Breast epithelium (tissue), 4 donors: ENCODE results near the gene NECAP2. TPM values are rescaled to one million over a fixed set of nuclear protein-coding genes. Genes with fewer than 3 reads are reported as not detected.

Experiments
- DNase-seq, 2 donors: peaks; one replicate each; pipeline ENCODE4 v3.0.0-alpha.2; 2019; ENCODE audit warnings: low spot score in 2 of 2
- H3K27ac ChIP-seq, 2 donors: fragments of 200-600 bp; sonication (generic) in 1 of 2; one replicate each; pipeline ENCODE4 v1.5.1; 2016 to 2019; ENCODE audit warnings: mild to moderate bottlenecking in 1 of 2
- H3K27me3 ChIP-seq, 2 donors: fragments of 200-600 bp; sonication (generic) in 1 of 2; one replicate each; pipeline versions ENCODE4 v1.5.1 to v1.6.0; 2017 to 2019; ENCODE audit warnings: control low read depth in 1 of 2, mild to moderate bottlenecking in 1 of 2
- H3K36me3 ChIP-seq: fragments of 200-600 bp; one replicate; pipeline ENCODE4 v1.5.1; 2019
- H3K4me1 ChIP-seq, 2 donors: fragments of 200-600 bp; sonication (generic); one replicate each; pipeline ENCODE4 v1.5.1; 2016 to 2019; ENCODE audit warnings: control low read depth in 1 of 2
- H3K4me3 ChIP-seq, 3 donors: fragments of 200-600 bp; sonication (generic); 1 replicate in 2 of 3; 2 replicates in 1 of 3; pipeline ENCODE4 v1.5.1; 2016 to 2019; ENCODE audit warnings: mild to moderate bottlenecking in 3 of 3, moderate library complexity in 2 of 3
- H3K9me3 ChIP-seq, 2 donors: fragments of 200-600 bp; sonication (generic) in 1 of 2; one replicate each; pipeline ENCODE4 v1.5.1; 2016 to 2019; ENCODE audit warnings: control low read depth in 1 of 2
- CTCF ChIP-seq, 3 donors: fragments of 450-650 bp; IDR thresholded peaks; one replicate each; pipeline ENCODE4 v1.5.1; 2016 to 2017; ENCODE audit warnings: antibody characterized with exemption in 3 of 3, mild to moderate bottlenecking in 3 of 3, moderate library complexity in 3 of 3
- POLR2A ChIP-seq: fragments of 450-650 bp; IDR thresholded peaks from one replicate; pipeline ENCODE4 v1.6.1; 2016; ENCODE audit warnings: antibody characterized with exemption, mild to moderate bottlenecking, moderate library complexity
- POLR2AphosphoS5 ChIP-seq, 3 donors: sonication (generic); formaldehyde crosslinking; IDR thresholded peaks; one replicate each; pipeline ENCODE4 v1.6.1; 2017; ENCODE audit warnings: antibody characterized with exemption in 3 of 3
- intact Hi-C: fragments of 100-400 bp; cut with DNase I; formaldehyde crosslinking; loops from one replicate; pipeline ENCODE4 v1.15.1; 2023; ENCODE audit warnings: low total_unique reads
- total RNA-seq, 3 donors: library from RNA; depleted of rRNA; stranded (reverse); fragments of >200 nt; gene quantifications; one replicate each; pipeline ENCODE4 v1.1.0, GENCODE V29; 2016

NECAP2 gene
- total RNA-seq, 3 donors from 2014 or later = 61.2 to 64.0 (median 62.9) TPM

GRCh38 chr1:16430606-16431005, 9.9 kb upstream of the NECAP2 start:
- no peak overlapping the region for H3K4me3 ChIP-seq
- no peak overlapping the region for H3K27ac ChIP-seq
- intact Hi-C loops = no loop called here
- no peaks in the 10 kb centered on the region for H3K9me3 ChIP-seq
- no peak for TF ChIP-seq POLR2A
- no peak for TF ChIP-seq POLR2AphosphoS5 (IDR thresholded peaks at IDR 0.05)
- TF ChIP-seq CTCF (IDR thresholded peaks at IDR 0.05) = no peak
- no peaks in the 10 kb centered on the region for H3K36me3 ChIP-seq
- no peaks in the 10 kb centered on the region for H3K27me3 ChIP-seq
- DNase-seq = no peak
- H3K4me1 ChIP-seq = no peaks in the 10 kb centered on the region

- no peak overlapping the region for H3K27ac ChIP-seq
- no peaks in the 10 kb centered on the region for H3K4me1 ChIP-seq
- H3K27me3 ChIP-seq = no peaks in the 10 kb centered on the region
- no peaks in the 10 kb centered on the region for H3K36me3 ChIP-seq
- TF ChIP-seq CTCF (IDR thresholded peaks at IDR 0.05) = no peak
- TF ChIP-seq POLR2A = no peak
- TF ChIP-seq POLR2AphosphoS5 (IDR thresholded peaks at IDR 0.05) = no peak
- no peak overlapping the region for H3K4me3 ChIP-seq
- DNase-seq = no peak
- intact Hi-C loops = no loop called here
- H3K9me3 ChIP-seq = no peaks in the 10 kb centered on the region
Observed at GRCh38 chr1:16433030-16433429, 7.5 kb upstream of the NECAP2 start.

- no peak overlapping the region for H3K27ac ChIP-seq
- no peak for TF ChIP-seq POLR2A
- TF ChIP-seq CTCF (IDR thresholded peaks at IDR 0.05) = no peak
- TF ChIP-seq POLR2AphosphoS5 (IDR thresholded peaks at IDR 0.05) = no peak
- H3K9me3 ChIP-seq = no peaks in the 10 kb centered on the region
- no peak overlapping the region for H3K4me3 ChIP-seq
- intact Hi-C loops = no loop called here
- H3K27me3 ChIP-seq = no peaks in the 10 kb centered on the region
- no peaks in the 10 kb centered on the region for H3K36me3 ChIP-seq
- no peak for DNase-seq
- H3K4me1 ChIP-seq = no peaks in the 10 kb centered on the region
Observed at GRCh38 chr1:16434007-16434406, 6.5 kb upstream of the NECAP2 start.

GRCh38 chr1:16434501-16434900, 6.0 kb upstream of the NECAP2 start:
- TF ChIP-seq CTCF (IDR thresholded peaks at IDR 0.05) = no peak
- TF ChIP-seq POLR2AphosphoS5 (IDR thresholded peaks at IDR 0.05) = no peak
- TF ChIP-seq POLR2A = no peak
- intact Hi-C loops = no loop called here
- Histone ChIP-seq H3K9me3 (no peaks in the 10 kb centered on the region), H3K27me3 (no peaks in the 10 kb centered on the region), H3K4me3 (no peak overlapping the region), H3K4me1 (no peaks in the 10 kb centered on the region), H3K36me3 (no peaks in the 10 kb centered on the region), H3K27ac (no peak overlapping the region)
- DNase-seq = no peak

- no peak for DNase-seq
- Histone ChIP-seq H3K27ac (no peak within 1 kb of the TSS), H3K36me3 (no peaks in the 10 kb centered on the region), H3K4me3 (no peak within 1 kb of the TSS), H3K27me3 (no peaks in the 10 kb centered on the region), H3K4me1 (peaks cover 0 to 6% of the 10 kb centered on the region in 2 donors), H3K9me3 (no peaks in the 10 kb centered on the region)
- intact Hi-C loops = no loop called here
- TF ChIP-seq POLR2AphosphoS5 (IDR thresholded peaks at IDR 0.05) = no peak
- TF ChIP-seq CTCF (IDR thresholded peaks at IDR 0.05) = no peak
- TF ChIP-seq POLR2A = no peak
Observed at GRCh38 chr1:16436946-16437474, 3.5 kb upstream of the NECAP2 start, which contains the start of gene SPATA21. SPATA21 (minus strand) TSS chr1:16437424; CDS start chr1:16431371, 6,053 bp downstream.
